ENCODE data around the gene C22orf23.
"Not testable (repeated sequence)": the region's sequence is repeated elsewhere in the genome, so short reads cannot be mapped to it uniquely, and the experiment has no call there.

DNA sequence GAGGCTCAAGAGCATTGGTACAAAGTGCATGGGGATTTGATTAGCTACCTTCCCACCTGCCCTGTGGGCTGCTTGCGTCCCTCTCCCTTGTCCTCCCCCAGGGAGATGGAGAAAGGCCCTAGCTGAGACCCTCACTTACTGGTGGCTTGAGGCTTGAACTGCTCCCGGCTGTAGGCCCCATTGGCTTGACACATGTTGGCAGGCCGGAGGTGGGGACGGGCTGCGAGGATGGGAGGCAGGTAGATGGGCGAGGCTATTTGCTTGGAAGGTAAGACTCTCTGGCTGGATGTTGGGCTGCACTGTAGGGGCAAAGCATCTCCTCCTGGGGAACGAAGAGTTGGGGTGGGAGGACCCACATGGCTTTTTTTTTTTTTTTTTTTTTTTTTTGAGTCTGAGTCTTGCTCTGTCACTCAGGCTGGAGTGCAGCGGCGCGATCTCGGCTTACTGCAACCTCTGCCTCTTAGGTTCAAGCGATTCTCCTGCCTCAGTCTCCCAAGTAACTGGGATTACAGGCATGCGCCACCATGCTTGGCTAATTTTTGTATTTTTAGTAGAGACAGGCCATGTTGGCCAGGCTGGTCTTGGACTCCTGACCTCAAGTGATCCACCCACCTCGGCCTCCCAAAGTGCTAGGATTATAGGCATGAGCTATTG, 6.1 kb downstream of the C22orf23 start:
- TF ChIP-seq POLR2A (IDR thresholded peaks at IDR 0.05): not testable (repeated sequence)
- TF ChIP-seq, protein P1, sequence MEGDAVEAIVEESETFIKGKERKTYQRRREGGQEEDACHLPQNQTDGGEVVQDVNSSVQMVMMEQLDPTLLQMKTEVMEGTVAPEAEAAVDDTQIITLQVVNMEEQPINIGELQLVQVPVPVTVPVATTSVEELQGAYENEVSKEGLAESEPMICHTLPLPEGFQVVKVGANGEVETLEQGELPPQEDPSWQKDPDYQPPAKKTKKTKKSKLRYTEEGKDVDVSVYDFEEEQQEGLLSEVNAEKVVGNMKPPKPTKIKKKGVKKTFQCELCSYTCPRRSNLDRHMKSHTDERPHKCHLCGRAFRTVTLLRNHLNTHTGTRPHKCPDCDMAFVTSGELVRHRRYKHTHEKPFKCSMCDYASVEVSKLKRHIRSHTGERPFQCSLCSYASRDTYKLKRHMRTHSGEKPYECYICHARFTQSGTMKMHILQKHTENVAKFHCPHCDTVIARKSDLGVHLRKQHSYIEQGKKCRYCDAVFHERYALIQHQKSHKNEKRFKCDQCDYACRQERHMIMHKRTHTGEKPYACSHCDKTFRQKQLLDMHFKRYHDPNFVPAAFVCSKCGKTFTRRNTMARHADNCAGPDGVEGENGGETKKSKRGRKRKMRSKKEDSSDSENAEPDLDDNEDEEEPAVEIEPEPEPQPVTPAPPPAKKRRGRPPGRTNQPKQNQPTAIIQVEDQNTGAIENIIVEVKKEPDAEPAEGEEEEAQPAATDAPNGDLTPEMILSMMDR (IDR thresholded peaks at IDR 0.05): not testable (repeated sequence)

Data from breast epithelium (tissue), 3 donors.